HG03378 (cell line): ENCODE data around the gene TNPO1.
"Not testable (repeated sequence)": the region's sequence is repeated elsewhere in the genome, so short reads cannot be mapped to it uniquely, and the experiment has no call there.

Experiments used
- ATAC-seq: cut with Tn5 transposase; IDR thresholded peaks from one replicate; pipeline ENCODE4 v1.9.1; 2021; ENCODE audit warnings: mild to moderate bottlenecking, moderate library complexity; ENCODE audit not compliant: unreplicated experiment

TNPO1 gene

DNA sequence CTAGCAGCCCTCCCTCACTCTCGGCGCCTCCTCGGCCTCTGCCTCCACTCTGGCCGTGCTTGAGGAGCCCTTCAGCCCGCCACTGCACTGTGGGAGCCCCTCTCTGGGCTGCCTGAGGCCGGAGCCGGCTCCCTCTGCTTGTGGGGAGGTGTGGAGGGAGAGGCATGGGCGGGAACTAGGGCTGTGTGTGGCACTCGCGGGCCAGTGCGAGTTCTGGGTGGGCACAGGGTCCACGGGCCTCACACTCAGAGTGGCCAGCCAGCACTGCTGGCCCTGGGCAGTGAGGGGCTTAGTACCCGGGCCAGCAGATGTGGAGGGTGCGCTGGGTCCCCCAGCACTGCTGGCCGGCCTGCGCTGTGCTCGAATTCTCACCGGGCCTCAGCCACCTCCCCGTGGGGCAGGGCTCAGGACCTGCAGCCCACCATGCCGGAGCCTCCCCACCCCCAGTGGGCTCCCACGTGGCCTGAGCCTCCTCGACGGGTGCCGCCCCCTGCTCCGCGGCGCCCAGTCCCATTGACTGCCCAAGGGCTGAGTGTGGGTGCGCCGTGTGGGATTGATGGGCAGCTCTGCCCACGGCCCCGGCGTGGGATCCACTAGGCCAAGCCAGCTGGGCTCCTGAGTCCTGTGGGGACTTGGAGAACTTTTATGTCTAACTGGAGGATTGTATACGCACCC lies 109.0 kb downstream of the TNPO1 start:
- no peak for ATAC-seq

DNA sequence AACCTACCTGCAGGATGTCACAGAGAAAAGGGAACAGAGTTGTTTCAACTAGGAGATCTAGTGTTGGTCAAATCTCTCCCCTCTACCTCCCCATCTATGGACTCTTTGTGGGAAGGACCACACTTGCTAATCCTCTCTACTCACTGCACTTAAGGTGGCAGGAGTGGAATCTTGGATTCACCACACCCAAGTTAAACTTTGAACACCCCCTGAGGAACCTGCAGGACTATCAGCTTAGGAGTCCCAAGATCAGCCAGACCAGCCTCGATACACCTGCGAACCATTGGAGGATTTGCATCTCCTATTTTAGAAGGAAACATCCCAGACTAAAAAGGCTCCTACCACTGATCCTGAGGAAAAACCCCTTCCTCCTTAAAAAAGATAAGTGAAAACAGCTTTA lies 116.2 kb downstream of the TNPO1 start:
- not testable (repeated sequence) for ATAC-seq

DNA sequence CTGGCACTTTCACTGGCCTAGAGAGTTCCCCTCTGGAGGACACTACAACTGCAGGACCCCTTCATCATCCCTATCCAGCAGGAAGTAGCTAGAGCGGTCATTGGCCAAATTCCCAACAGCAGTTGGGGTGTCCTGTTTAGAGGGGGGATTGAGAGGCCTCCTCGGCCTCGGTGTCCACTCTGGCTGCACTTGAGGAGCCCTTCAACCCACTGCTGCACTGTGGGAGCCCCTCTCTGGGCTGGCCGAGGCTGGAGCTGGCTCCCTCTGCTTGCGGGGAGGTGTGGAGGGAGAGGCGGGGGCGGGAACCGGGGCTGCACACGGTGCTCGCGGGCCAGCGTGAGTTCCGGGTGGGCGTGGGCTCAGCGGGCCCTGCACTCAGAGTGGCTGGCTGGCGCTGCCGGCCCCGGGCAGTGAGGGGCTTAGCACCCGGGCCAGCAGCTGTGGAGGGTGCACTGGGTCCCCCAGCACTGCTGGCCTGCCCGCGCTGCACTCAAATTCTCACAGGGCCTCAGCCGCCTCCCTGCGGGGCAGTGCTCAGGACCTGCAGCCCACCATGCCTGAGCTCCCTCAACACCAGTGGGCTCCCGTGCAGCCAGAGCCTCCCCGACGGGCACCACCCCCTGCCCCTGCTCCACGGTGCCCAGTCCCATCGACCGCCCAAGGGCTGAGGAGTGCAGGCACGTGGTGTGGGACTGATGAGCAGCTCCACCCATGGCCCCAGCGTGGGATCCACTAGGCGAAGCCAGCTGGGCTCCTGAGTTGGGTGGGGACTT lies 118.7 kb downstream of the TNPO1 start:
- not testable (repeated sequence) for ATAC-seq

DNA sequence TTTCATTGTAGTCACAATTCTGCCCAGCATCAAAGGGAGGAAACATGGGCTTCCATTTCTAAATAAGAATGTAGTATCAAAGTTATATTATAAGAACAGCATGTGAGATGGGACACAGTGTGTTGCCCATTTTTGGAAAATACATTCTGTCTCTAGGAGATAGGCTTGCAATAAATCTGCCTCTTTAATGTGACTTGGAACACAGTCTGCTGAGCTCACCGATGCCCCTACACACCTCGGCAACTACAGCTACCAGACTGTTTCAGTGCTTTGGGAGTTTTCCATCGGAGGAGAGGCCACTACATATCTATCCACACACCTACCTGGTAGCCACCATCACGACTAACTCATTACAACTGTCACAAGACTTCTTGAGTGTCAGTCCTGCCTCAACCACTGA lies 120.4 kb downstream of the TNPO1 start:
- ATAC-seq: no peak

DNA sequence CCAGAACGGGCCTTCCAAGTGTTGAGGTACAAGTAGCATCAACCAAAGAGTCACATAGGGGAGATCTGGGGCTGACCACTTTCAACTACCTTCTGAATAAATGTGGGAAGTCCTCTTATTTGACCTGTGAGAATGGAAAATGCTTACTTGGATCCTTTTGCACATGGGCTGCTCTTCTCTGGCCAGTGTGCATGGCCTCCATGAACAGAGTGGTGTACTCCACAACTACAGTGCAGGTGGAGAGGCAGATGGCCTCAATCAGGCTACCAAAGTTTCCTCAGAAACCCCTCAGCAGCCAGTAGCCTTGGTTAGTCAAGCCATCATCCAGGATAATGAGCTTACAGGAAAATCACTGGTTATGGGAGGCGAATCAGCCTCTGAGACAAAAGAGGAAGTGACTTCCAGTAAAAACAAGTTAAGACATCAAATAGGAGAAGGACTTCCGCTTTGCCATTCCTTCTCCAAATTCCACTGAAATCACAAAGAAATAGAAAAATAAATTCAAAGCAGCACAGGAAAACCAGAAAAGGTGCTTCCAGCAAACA lies 121.1 kb downstream of the TNPO1 start:
- ATAC-seq: no peak

DNA sequence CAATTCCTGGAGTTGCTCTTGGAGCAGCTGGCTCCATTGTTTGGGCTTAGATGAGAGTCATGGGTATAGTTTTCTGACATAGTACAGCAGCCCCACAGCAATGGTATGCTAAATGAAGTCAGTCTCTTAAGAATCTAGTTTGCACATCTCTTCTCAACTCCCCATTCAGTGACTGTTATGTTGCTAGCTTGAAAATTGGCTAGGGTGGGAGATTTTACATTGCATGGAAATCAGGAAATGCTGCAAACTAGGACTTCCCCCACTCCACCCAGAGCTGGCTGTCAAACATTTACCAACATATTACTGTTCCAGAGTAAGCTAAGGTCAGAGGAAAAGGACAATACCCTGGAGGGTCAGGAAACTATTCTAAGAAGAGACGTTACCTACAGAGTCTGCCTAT lies 121.7 kb downstream of the TNPO1 start:
- ATAC-seq: no peak

DNA sequence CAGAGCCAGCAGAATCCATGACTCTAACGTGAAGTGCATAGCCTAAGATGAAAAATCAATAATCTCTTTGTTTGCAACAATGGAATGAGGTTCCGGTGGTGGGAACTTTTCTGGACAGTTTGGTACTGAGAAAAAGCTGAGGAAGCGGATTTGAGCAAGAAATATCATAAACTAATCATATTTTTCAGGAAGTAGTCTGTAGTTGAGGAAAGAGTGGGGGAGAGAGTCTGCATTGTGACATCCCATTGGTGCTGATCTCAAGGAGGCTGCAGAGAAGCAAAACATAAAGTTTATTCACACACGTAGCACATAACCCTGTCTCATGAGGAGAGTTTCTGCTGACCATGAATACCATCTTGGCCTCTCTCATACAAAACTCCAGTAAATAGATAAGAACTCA lies 123.6 kb downstream of the TNPO1 start:
- no peak for ATAC-seq

DNA sequence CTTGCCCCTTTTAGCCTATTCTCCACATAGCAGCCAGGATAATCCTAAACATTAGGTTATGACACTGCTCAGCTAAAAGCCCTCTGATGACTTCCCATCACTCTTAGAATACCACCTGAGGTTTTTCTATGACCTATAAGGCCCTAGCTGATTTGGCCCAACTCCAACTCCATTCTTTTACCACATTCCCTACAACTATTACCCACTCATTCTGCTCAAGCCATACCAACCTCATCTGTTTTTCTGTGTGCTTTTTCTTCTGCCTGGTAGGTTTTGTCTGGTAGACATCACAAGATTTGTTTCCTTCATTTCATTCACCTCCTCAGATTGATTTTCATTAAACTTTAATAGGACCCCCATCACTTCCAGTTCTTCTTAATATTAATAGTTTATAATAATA lies 126.8 kb downstream of the TNPO1 start:
- no peak for ATAC-seq

DNA sequence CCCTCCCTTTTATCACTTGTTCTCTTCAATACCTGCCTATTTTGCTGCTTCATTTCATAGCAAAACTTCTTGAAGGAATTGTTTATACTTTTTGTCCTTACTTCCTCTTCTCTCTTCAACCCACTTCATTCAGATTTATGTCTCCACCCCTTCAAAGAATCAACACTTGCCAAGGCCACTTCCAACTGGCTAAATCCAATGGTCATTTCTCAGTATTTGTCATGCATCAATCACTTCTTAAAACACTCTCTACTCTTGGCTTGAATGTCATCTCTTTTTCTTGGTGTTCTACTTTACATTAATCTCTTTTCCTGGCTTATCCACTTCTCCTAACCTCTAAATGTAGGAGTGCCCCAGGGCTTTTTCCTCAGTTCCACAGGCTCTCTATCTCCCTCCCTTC lies 131.0 kb downstream of the TNPO1 start:
- no peak for ATAC-seq

DNA sequence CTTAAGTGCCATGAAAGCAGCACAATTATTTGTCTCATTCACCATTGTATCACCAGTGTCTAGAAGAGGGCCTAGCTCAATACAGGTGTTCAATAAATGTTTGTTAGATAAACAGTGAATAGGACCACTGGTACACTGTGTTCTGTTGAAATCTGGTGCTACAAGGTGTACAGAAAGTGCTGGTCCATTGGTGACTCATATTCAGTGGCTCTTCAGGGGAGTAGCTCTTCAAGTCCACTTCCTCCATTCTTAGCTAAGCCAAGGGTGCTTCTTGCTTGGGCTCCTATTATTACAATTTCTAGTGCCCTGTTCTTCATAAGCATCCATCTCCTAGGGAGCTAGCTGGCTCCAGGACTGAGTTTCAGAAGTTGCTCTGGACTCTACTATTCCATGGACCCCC lies 133.0 kb downstream of the TNPO1 start:
- ATAC-seq: no peak

DNA sequence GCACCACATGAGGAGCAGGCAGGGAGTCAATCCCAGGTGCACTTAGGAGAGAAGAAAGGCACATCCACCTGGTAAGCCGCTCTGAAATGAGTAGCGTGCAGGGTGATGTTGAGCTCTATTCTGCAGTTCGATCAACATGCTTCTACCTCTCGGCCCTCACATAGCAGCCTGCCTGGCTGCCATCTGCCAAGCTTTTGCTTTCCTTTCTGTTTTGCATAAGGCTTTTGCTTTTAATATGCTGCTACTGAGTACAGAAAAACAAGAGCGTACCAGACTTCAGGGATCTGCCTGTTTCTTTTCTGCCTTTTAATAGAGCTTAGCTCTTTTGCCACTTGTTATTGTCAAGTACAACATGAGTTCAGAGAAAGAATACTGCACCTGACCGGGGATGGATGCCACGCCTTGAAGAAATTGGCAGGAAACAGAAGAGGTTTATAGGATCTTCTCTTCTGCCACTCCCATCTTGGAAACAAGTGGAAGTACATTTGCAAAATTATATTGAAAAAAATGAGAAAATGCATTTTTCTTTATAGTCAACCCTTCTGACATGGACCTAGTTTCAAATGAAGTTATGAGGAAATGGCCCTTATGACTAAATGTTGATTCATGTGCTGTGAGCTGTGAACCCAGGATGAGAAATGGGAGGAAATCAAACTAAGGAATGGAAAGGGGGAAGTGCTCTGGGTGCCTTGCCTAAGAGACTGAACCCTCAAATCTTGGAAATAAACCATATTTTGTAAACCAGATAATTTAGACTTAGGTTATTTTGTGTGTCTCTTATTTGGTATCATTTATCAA lies 135.4 kb downstream of the TNPO1 start:
- no peak for ATAC-seq

DNA sequence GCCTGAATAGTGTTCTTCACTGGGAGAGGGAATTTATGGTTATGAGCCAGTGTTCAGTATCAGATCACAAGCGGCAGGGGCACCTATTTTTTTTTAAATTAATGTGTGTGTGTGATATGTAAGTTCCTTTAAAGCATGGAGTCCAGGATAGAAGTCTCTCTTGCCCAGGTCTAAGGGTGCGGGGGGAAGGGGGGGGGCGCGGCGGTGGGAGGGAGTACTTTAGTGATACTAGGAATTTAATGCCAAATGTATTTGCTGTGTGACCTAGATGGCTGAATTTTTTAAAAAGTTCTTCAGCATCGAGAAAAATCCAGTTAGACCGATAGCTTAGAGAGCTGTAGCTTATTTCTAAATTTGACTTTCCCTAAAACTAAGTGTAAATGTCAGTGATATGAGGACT lies 137.9 kb downstream of the TNPO1 start:
- ATAC-seq: no peak

DNA sequence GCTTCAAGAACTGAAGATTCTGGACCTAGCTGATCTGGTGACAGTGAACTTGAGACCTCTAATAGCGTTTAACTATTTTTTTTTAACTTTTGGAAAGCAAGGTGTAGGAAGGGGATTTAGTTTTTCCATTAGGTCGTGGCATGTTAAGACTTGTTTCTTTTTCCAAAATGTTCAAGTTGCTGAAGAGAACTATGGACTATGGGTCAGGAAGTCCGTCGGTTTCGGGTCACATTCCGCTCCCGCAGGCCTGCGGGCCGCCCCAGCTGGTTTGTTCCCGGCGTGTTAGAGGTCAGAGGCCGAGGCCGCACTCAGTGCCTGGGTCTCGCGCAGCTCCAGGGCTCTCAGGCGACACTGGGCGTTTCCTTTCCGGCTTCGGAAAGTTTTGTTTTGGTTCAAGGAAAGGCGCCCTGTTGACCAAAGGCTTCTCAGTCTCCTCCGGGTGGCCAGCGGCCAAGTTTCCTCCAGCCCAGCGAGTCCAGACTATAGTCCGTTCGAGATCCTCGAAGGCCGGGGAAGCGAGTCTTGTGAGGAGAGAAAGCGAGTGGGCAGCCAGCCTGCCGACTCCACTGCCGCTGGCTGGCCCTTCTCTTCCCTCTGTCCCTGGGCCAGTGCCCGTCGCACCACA lies 138.8 kb downstream of the TNPO1 start:
- peak; percentile 40 for ATAC-seq

DNA sequence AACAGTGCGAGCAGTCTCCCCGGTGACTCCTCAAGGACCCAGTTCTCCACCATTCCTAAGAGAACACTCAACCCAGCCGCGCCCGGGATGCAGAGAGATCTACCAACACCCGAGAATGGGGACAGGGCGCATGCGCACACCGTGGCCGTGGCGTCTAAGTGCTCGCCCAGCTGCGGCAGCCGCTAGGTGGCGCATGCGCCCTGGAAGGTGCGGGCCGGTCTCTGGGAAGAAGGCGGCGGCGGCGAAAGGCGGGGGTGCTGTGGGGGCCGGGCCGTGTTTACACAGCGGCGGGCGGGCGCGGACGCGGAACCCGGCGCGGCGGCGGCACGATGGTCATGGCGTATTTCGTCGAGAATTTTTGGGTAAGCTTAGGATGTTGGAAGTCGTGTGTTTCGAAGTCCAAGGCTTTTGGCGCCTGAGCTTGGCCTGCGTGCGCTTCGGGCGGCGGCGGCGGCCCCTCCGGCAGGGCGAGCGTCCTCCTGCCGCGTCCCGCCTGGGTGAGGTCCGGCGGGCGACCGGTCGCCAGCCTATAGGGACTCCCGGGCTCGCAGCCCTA lies 139.4 kb downstream of the TNPO1 start, which contains the start of gene FCHO2:
FCHO2 (plus strand) TSS at position 274 of the 556 bp plus-strand sequence; CDS start at position 330, 56 bp downstream.
- ATAC-seq: peak; percentile 71

DNA sequence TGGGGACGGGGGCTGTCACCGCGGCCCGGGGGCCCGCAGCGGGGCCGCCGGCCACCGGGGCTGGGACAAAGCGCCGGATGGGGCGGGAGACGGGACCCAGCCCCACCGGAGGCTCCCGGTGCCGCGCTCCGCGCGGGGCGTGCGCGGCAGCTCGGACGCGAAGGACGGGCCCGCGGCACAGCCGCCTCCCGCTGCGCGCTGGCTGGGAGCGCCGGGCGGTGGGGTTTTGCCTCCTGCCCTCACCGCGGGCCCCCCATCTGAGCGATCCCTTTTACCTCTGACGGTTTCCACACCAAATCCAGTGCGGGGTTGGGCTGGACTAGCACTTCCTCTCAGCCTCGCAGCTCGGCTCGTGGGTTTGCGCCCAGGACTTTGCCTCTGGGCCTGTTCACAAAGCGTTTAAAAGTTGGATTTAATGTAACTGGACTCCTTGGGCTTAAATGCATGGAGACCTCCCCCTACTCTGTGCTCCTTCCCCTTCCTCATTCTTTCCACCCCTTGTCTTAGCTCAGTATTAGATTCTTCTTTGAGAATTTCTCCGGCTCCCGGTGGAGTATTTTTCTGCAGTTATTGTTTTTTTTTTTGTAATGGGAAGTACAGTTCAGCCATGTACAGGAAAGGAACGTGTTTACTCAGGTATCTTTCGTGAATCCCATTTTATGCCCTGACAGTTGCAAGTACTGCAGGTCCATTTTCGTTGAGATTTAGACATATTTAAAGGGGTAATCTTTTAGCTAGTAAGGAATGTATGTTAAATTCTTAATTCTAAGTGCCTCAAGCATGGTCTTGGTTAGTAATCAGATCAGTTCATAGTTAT lies 140.1 kb downstream of the TNPO1 start:
- peak; percentile 32 for ATAC-seq

DNA sequence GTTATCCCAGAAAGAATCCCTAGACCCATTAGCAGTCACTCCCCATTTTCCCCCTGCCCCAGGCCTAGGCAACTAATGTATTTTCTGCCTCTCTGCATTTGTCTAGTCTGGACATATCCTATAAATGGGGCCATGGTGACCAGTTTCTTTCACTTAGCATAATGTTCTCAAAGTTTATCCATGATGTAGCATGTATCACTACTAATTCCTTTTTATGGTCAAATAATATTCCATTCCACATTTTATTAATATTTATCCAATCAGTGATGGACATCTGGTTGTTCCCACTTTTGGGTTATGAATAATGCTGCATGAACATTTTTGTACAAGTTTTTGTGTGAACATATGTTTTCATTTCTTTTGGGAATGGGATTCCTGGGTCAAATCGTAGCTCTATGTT lies 140.9 kb downstream of the TNPO1 start:
- no peak for ATAC-seq

DNA sequence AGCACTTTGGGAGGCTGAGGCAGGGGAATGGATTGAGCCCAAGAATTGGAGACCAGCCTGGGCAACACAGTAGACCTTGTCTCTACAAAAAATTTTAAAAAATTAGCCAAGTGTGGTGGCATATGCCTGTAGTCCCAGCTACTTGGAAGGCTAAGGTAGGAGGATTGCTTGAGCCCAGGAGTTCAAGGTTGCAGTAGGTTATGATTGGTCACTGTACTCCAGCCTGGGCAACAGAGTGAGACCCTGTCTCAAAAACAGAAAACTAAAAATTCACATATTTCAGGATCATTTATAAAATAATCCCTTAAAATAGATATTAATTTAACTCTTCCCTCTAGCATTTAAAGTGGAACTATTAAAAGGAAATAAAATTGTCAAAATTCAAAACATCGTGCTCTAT lies 142.8 kb downstream of the TNPO1 start:
- no peak for ATAC-seq
